Activated T-helper 17 cell treated with anti-CD3 and anti-CD28 coated beads, Interleukin-2, amount 50 U/mL, for 72 hours (primary cell): ENCODE results near the gene SH3BGRL3. TPM values are rescaled to one million over a fixed set of nuclear protein-coding genes. Genes with fewer than 3 reads are reported as not detected.

Experiments used
- ATAC-seq: fragments of 150-1000 bp; cut with Tn5 transposase; replicated peaks from 2 replicates; pipeline ENCODE4 v1.10.0; 2021; ENCODE audit warnings: mild to moderate bottlenecking, moderate library complexity
- H3K27ac Mint-ChIP-seq: one replicate; pipeline ENCODE4 v1.8.0; 2022; ENCODE audit warnings: mixed read lengths
- H3K27me3 Mint-ChIP-seq: one replicate; pipeline ENCODE4 v1.8.0; 2022; ENCODE audit warnings: mixed read lengths
- H3K36me3 Mint-ChIP-seq: one replicate; pipeline ENCODE4 v1.8.0; 2022; ENCODE audit warnings: low read depth, mild to moderate bottlenecking, mixed read lengths
- H3K4me1 Mint-ChIP-seq: one replicate; pipeline ENCODE4 v1.8.0; 2022; ENCODE audit warnings: mixed read lengths
- H3K4me3 Mint-ChIP-seq: one replicate; pipeline ENCODE4 v1.8.0; 2022; ENCODE audit warnings: mild to moderate bottlenecking, mixed read lengths
- H3K9me3 Mint-ChIP-seq: one replicate; pipeline ENCODE4 v1.8.0; 2022; ENCODE audit warnings: mixed read lengths
- total RNA-seq, 2 donors: library from RNA; stranded (reverse); gene quantifications; one replicate each; pipeline ENCODE4 v1.2.3, GENCODE V29; 2022

SH3BGRL3 gene
- total RNA-seq, 2 donors from 2014 or later, result 258 to 280 TPM

DNA sequence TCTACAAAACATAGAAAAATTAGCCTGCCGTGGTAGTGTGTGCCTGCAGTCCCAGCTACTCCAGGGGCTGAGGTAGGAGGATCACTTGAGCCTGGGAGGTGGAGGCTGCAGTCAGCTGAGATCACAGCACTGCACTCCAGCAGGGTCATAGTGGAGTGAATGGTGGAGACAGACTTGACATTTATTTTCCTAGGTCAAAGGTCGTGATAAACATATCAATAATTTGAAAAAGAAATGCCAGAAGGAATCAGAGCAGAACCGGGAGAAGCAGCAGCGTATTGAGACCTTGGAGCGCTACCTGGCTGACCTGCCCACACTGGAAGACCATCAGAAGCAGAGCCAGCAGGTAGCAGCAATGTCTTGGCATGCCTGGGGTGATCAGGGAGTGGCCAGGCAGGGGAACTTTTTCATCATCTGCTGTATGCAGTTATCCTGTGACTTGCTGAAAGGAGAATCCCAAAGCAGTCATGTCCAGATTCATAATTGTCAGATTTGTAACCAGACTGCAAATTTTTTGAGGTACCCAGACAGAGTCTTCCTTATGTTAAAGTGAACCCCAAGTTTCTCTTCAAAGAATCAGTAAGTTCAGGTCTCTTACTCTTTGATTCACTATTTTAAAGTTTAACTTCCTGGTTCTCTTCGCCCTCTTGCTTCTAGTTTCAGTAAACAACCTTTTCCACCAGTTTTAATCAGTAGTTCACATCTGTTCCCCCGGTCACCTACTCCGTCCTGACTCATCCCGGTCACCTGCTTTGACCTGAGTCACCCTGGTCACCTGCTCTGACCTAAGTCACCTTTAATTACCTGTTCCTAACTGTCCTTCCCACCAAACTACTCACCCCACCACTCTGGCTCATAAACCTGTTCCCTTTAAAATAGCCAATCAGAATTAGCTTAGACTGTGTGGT lies 11.3 kb upstream of the SH3BGRL3 start:
- H3K27me3 Mint-ChIP-seq, result no peaks in the 10 kb centered on the region
- H3K27ac Mint-ChIP-seq, result no peak overlapping the region

DNA sequence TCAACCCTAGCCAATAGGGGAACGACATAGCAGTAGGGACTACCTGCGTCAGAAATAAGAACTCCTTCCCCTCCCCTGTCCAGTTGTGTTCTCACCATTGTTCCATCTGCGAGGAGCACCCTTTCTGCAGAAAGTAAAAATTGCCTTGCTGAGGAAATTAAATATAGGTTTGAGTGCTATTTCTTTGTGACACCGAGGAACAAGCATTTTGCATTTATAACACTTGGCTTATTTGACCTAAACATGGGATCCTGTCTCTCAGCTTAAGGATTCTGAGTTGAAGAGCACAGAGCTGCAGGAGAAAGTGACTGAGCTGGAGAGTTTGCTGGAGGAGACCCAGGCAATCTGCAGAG lies 10.7 kb upstream of the SH3BGRL3 start:
- ATAC-seq, result no peak
- Mint-ChIP-seq H3K27ac (no peak overlapping the region), H3K27me3 (no peaks in the 10 kb centered on the region), H3K9me3 (peaks cover 7% of the 10 kb centered on the region), H3K4me3 (no peak overlapping the region), H3K4me1 (peaks cover 2% of the 10 kb centered on the region), H3K36me3 (peaks cover 92% of the 10 kb centered on the region)

More for the DNA sequence above, 11.3 kb upstream of the SH3BGRL3 start:
- Mint-ChIP-seq H3K4me1 (no peaks in the 10 kb centered on the region), H3K9me3 (peaks cover 7% of the 10 kb centered on the region), H3K36me3 (peaks cover 94% of the 10 kb centered on the region), H3K4me3 (no peak overlapping the region)
- no peak for ATAC-seq

DNA sequence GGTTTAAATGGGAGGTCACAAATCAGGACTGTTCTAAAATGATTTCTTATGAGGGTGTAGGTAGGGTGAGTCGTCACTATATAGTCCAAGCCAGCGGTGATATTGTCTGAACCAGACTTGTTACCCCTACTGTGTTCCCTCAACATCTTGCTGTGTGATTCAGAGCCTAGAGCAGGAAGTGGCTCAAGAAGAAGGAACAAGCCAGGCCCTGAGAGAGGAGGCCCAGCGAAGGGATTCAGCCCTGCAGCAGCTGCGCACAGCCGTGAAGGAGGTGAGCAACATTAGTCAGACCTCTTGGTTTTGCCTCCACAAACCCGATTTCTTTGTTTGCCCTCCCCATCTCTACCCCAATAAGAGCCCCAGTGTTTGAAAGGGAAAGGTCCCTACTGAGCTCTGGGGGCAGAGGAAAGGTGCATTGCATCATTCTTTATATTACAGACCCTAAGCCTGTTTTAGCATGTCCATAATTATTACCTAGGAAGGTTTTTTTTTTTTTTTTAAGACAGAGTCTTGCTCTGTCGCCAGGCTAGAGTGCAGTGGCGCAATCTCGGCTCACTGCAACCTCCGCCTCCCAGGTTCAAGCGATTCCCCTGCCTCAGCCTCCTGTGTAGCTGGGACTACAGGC lies 5.0 kb upstream of the SH3BGRL3 start:
- H3K36me3 Mint-ChIP-seq, result peaks cover 91% of the 10 kb centered on the region
- no peaks in the 10 kb centered on the region for H3K9me3 Mint-ChIP-seq
- ATAC-seq, result no peak
- H3K27ac Mint-ChIP-seq, result peak overlapping the region; percentile 82
- H3K4me3 Mint-ChIP-seq, result peak overlapping the region; percentile 91
- peaks cover 41% of the 10 kb centered on the region for H3K4me1 Mint-ChIP-seq
- no peaks in the 10 kb centered on the region for H3K27me3 Mint-ChIP-seq

DNA sequence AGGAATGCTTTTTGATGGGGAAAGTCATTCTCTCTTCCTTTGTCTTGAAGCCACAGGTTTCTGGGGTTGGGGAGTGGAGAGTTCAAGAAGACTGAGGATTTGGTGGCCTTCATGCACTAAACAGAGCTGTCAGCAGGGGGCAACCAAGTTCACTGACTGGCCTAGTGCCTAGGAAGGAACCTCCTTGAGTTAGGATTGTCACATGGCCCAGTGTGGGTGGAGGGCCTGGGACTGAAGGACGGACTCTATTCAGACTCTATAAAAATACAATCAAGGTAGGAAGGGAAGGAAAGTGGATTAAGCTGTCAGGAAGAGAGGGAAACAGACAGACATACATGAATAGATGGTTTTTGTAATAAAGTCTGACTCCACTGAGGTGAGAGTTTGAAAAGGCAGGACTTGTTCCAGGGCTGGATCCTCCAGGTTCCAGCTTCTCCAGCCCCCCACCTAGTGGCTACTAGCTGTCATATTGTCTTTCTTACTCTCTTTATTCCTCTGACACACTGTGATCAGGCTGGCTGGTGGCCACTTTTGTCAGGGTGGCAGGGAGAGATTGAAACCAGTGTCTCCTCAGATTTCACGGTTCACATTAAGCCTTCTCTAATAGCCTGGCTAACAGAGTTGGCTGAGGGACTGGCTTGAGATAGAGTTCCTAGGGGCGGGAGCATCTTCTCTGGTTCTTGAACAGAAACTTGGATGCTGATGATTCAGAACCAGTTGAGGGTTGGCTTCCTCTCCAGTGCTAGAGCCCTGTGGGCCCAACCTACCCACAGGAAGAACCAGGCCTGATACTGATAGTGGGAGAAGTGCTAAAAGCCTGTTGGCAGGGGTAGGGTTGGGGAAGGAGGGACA lies 4.1 kb upstream of the SH3BGRL3 start:
- Mint-ChIP-seq H3K9me3 (no peaks in the 10 kb centered on the region), H3K36me3 (peaks cover 91% of the 10 kb centered on the region), H3K4me1 (peaks cover 41% of the 10 kb centered on the region), H3K4me3 (peak overlapping the region; percentile 91), H3K27ac (peak overlapping the region; percentile 82), H3K27me3 (no peaks in the 10 kb centered on the region)
- ATAC-seq, result peak; percentile 82

DNA sequence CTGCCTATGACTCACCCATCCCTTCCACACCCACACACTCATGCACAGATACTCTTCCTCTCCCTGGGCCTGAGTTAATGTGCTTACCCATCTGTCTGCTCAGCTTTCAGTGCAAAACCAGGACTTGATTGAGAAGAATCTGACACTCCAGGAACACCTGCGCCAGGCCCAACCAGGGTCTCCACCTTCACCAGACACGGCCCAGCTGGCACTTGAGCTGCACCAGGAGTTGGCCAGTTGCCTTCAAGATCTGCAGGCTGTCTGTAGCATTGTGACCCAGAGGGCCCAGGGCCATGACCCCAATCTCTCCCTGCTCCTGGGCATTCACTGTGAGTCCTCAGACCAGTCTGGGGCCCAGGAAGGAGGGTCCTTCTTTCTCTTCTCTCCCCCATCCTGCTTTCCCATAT lies 3.5 kb upstream of the SH3BGRL3 start:
- Mint-ChIP-seq H3K4me1 (peaks cover 47% of the 10 kb centered on the region), H3K9me3 (no peaks in the 10 kb centered on the region), H3K27me3 (no peaks in the 10 kb centered on the region), H3K4me3 (peak overlapping the region; percentile 91), H3K36me3 (peaks cover 92% of the 10 kb centered on the region), H3K27ac (peak overlapping the region; percentile 82)
- ATAC-seq, result no peak

DNA sequence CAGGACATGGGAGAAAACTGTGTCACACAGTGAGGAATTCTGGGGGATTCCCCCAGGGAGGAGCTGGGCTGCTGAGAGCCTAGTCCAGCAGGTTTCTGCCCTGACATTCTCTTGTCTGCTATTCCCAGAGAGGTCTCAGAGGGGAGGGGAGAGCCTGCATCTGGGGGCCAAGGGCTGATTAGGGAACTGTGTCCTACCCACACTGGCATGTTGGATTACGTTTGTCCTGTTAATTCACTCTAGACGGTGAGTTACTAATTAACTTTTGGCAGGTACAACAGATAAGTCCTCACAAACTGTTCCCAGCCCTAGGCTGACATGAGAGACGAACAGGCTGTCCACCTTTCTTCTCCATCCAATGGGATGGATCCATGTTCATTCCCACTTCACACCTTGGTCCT lies 2.6 kb upstream of the SH3BGRL3 start:
- Mint-ChIP-seq H3K4me3 (peak overlapping the region; percentile 91), H3K27me3 (no peaks in the 10 kb centered on the region), H3K9me3 (no peaks in the 10 kb centered on the region), H3K27ac (peak overlapping the region; percentile 82), H3K4me1 (peaks cover 51% of the 10 kb centered on the region), H3K36me3 (peaks cover 91% of the 10 kb centered on the region)
- no peak for ATAC-seq

DNA sequence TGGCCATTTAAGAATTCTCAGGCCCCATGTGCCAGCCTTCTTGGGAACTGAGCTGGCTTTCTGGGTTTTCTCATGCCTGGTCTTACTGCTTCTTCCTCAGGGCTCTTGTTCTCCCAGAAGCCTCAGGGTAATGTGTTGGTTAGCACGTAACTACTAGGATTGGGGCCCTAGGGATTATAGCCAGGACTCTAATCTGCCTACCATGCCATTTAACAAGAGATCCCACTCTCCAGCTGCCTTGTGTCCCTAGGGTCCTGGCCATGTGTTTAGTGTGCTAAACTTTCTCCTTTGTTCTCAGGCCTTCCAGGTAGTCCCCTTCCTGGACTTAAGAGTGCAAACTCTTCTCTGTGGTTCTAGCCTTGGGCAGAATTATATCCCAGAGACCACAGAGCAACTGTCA lies 2.2 kb upstream of the SH3BGRL3 start:
- peaks cover 91% of the 10 kb centered on the region for H3K36me3 Mint-ChIP-seq
- H3K27me3 Mint-ChIP-seq, result no peaks in the 10 kb centered on the region
- H3K27ac Mint-ChIP-seq, result peak overlapping the region; percentile 82
- H3K4me3 Mint-ChIP-seq, result peak overlapping the region; percentile 91
- no peak for ATAC-seq
- H3K9me3 Mint-ChIP-seq, result no peaks in the 10 kb centered on the region
- H3K4me1 Mint-ChIP-seq, result peaks cover 53% of the 10 kb centered on the region

DNA sequence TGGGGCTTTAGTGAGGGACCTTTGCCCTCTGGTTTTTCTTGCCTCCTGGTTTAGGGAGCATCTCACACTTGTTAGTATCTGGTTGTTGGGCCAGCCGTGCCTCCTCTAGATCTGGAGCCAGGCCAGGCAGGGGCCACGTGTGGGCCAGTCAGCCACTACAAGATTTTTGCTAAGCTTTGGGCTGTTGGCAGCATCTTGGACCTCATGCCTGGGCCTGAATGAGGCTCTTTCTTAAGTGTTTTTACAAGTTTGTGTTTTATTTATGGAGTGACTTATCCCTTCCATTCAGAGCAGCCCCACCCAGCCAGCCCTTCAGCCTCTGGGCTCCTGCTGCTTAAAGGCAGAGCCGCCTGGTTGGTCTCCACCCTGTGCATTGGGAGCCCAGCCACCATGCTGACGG lies 1.6 kb upstream of the SH3BGRL3 start:
- peak overlapping the region; percentile 82 for H3K27ac Mint-ChIP-seq
- H3K27me3 Mint-ChIP-seq, result no peaks in the 10 kb centered on the region
- H3K4me1 Mint-ChIP-seq, result peaks cover 59% of the 10 kb centered on the region
- H3K4me3 Mint-ChIP-seq, result peak overlapping the region; percentile 91
- ATAC-seq, result no peak
- H3K36me3 Mint-ChIP-seq, result peaks cover 91% of the 10 kb centered on the region
- H3K9me3 Mint-ChIP-seq, result no peaks in the 10 kb centered on the region

DNA sequence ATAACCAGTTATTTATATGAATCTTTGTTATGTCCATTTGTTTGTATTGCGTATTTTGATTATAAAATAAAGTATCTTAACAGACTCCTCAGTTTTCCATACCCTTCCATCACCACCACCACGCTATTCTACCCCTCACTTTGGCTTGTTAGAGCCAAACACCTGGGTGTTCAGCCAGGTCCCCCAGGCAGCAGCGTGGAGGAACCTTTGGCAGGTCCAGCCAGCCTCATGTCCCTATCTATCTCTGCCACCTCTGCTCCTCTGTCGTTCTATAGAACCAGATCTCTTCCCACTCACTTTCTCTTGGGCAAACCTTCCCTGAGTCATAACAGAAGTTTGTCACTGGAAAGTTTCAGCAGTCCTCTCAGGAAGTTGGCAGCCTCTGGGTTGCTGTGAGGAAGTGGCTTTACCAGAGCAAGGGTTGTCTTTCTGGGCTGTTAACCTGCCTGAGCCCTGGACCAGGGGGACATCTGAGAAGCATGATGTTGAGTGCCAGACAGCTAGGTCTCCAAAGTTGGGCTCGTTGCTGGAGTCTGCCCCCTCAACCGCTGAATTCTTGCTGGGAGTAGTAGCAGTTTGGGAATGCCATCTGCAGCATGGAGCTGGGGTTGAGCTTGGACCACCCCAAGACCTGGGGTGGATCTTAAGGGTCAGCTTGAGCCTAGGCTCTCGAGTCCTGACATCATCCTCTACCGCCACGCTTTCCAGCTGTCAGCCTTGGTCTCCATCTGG lies 996 bp upstream of the SH3BGRL3 start:
- Mint-ChIP-seq H3K4me1 (peaks cover 64% of the 10 kb centered on the region), H3K4me3 (peak overlapping the region; percentile 91), H3K9me3 (no peaks in the 10 kb centered on the region), H3K27ac (peak overlapping the region; percentile 82), H3K36me3 (peaks cover 96% of the 10 kb centered on the region), H3K27me3 (no peaks in the 10 kb centered on the region)
- ATAC-seq, result peak; percentile 31

DNA sequence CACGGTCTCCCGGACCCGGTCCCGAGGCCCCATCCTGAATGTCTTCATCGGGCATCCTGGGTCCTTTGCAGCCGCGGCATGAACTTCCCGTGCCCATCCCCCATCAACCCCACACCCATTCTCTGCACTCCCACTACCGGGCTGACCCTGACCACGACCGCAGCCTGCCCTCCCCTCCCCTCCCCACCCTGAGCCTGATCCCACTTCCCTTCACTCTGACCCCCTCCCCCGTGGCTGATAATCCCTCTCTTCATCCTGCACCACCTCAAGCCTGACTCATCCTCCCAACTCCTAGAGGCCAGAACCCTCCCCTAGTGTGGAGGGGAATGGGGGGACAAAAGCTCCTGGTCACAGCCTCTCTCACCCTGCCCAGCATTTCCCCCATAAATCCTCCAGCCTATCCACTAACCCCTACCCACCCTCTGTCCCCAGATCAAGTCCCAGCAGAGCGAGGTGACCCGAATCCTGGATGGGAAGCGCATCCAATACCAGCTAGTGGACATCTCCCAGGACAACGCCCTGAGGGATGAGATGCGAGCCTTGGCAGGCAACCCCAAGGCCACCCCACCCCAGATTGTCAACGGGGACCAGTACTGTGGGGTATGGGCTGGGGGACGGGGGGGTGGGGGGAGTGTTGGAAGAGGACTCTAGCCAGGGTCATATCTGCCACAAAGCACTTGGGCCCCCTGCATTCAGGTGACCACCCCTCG lies 602 bp downstream of the SH3BGRL3 start:
- Mint-ChIP-seq H3K4me1 (peaks cover 63% of the 10 kb centered on the region), H3K27me3 (no peaks in the 10 kb centered on the region), H3K27ac (peak overlapping the region; percentile 82), H3K9me3 (no peaks in the 10 kb centered on the region), H3K4me3 (peak overlapping the region; percentile 91), H3K36me3 (peaks cover 94% of the 10 kb centered on the region)
- ATAC-seq, result no peak

DNA sequence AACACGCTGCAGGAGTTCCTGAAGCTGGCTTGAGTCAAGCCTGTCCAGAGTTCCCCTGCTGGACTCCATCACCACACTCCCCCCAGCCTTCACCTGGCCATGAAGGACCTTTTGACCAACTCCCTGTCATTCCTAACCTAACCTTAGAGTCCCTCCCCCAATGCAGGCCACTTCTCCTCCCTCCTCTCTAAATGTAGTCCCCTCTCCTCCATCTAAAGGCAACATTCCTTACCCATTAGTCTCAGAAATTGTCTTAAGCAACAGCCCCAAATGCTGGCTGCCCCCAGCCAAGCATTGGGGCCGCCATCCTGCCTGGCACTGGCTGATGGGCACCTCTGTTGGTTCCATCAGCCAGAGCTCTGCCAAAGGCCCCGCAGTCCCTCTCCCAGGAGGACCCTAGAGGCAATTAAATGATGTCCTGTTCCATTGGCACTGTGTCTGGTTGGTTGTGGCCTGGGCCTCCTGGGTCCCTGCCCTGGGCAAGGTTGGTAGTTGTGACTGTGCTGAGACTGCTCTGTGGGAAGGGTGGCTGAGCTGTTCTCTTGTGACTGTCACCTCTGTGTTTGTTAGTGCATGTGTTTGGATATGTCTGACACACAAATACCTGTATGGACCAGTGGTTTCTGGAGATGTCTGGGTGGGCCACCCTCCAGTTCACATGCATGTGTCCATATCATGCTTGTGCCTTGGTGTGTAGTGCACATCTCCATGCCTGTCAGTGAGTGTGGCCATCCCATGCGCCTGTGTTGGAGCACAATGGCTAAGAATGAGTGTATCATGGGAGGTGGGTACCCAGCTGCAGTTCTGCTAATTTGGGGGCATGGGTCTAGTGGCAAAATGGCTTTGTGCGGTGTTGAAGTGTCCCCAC lies 1.4 kb downstream of the SH3BGRL3 start:
- no peaks in the 10 kb centered on the region for H3K27me3 Mint-ChIP-seq
- H3K9me3 Mint-ChIP-seq, result no peaks in the 10 kb centered on the region
- peaks cover 54% of the 10 kb centered on the region for H3K4me1 Mint-ChIP-seq
- peak overlapping the region; percentile 82 for H3K27ac Mint-ChIP-seq
- no peak for ATAC-seq
- H3K4me3 Mint-ChIP-seq, result peak overlapping the region; percentile 91
- peaks cover 86% of the 10 kb centered on the region for H3K36me3 Mint-ChIP-seq

DNA sequence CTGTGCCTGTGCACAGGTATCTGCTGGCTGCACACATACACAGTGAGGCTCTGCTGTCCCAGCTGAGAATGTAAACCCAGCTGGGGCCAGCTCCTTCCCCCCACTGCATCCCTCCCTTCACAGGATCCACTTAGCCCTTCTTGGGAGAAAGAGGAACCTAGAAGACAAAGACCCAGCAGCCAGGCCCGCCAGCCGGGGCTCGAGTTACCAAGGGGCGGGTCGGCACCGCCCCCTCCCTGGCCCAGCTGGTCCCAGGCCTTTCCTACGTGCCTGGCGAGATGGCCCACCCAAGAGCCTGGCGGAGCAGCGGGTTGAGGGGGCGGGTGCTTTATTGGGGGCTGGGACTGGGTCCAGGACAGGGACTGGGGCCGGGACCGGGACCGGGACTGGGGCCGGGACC lies 2.1 kb downstream of the SH3BGRL3 start:
- Mint-ChIP-seq H3K36me3 (peaks cover 80% of the 10 kb centered on the region), H3K9me3 (no peaks in the 10 kb centered on the region), H3K27ac (peak overlapping the region; percentile 82), H3K4me1 (peaks cover 49% of the 10 kb centered on the region), H3K4me3 (peak overlapping the region; percentile 91), H3K27me3 (no peaks in the 10 kb centered on the region)
- no peak for ATAC-seq
